HS-5 (cell line): ENCODE data around the gene OR2AG1.

Experiments used
- DNase-seq: peaks from one replicate; pipeline ENCODE4 v3.0.0-alpha.2; 2012; ENCODE audit warnings: low read depth

Gene OR2AG1

GRCh38 chr11:6782720-6783119 lies at the start of gene OR2AG1:
OR2AG1 (plus strand) TSS chr11:6783020; CDS start chr11:6785038, 2,018 bp downstream.
- no peak for DNase-seq

DNA sequence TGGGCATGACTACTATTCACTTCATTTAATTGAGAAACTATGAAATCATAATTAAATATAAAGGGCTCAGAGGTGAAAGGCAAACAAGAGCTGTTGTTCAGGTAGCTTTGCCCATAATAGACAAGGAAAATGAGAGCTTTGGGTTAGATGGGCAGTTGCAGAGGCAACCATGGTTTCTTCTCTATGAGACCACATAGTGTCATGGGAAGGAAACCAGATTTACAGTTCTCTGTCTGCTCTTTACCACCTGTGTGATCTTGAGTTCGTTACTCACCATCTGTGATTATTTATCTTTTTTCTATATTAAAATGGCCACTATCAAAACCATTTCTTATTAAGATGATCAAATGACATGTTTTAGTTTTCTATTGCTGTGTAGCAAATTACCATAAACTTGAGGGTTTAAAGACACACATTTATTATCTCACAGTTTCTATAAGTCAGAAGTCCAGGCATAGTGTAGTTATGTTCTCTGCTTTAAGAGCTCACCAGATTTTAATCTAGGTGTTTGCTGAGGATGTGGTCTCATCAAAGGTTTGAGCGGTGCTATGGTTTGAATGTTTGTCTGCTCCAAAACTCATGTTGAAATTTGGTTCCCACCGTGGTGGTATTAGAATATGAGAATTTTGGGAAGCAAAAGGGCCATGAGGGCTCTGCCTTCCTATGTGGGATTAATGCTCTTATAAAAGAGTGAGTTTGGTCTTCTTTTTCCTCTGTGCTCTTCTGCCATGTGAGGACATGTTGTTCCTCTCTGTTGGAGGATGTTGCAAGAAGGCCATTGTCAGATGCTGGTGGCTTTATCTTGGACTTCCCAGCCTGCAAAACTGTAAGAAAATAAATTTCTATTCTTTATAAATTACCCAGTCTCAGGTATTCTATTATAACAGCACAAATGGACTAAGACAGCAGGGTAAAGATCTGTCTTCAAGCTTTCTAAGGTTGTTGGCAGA lies 49.2 kb upstream of the OR2AG1 start:
- DNase-seq: no peak

- DNase-seq: no peak
Measured at GRCh38 chr11:6734616-6735015, 48.2 kb upstream of the OR2AG1 start.

- DNase-seq: peak; percentile 18
Measured at GRCh38 chr11:6735306-6735705, 47.5 kb upstream of the OR2AG1 start.

- no peak for DNase-seq
Measured at GRCh38 chr11:6736495-6737121, 46.2 kb upstream of the OR2AG1 start.

DNA sequence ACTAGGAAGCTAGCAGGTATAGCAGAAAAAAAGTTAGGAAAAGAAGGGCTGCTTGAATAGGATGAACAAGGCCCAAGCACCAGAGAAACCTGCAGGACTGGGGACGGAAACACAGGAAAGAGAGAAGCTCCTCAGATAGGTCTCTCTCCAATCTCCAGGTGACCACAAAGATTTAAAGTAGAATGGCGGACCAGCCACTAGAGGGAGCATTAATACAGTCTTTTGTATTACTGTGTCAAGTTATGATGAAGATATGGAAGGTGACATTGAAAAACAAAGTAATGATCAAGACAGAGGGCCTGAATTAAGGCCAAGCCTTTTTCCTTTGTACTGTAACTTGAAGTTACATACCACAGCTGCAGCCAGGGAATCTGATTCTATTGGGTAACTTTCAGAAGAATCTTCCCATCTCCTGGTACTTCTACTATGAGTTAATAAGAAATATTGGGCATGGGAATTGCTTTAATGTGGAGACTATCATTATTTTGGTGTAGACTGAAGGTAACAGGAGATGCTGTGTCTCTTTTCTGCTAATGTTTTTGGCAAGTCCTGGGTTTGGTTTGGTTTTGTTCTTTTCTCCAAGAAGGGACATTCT lies 44.9 kb upstream of the OR2AG1 start:
- DNase-seq: peak; percentile 24

DNA sequence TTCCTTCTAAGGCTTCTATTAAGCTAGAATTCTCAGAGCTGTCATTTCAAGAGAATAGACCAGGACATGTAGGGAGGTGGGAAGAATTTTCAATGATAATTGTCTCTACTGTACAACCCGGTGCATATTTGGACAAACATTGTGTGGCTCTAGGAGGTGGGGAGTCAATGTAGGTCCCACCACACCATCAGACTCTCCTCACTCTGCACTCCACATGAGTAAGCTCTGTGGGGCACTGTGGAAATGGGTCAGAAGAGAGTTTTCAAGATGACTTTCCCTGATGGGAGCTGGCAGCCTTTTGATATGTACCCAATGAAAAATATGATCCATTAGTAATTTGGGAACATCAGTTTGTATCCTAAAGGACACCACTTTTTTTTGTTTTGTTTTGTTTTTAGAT lies 44.2 kb upstream of the OR2AG1 start:
- no peak for DNase-seq

DNA sequence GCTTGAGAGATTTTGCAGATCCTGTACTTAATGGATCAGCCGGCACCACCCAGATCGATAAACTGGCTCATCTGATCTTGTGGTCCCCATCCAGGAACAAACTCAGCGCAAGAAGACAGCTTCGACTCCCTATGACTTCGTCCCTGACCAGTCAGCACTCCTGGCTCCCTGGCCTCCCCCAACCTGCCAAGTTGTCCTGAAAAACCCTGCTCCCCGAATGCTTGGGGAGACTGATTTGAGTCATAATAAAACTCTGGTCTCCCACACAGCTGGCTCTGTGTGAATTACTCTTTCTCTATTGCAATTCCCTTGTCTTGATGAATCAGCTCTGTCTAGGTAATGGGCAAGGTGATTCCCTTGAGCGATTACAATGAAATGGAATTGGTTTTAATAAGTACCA lies 40.6 kb upstream of the OR2AG1 start:
- no peak for DNase-seq

- DNase-seq: no peak
Measured at GRCh38 chr11:6745018-6745417, 37.8 kb upstream of the OR2AG1 start.

DNA sequence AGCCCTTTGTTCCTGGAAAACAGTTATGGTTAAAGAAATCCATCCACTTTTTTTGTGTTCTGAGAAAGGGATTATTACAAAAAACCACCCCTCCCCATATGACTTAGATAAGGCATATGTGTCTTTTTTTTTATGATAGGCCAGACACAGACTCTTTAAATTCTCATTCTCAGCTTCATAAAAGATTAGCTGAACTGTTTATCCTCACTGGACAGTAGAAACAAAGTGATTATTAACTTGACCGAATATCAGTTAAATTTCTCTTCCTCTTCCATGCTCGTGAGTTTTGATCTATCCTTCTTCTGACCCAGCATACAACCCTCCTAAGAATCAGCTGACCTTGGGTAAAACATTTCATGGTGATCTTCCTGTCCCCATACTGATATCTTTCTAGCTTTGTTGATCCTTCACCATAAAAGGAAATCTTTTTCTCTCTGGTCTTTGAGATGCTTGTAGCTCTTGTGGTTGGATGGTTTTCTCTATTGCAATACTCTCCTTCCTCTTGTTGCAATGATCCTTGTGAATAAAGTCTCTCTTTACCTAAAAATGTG lies 37.3 kb upstream of the OR2AG1 start:
- no peak for DNase-seq

GRCh38 chr11:6746086-6746618 lies 36.7 kb upstream of the OR2AG1 start:
- DNase-seq: no peak

- DNase-seq: no peak
Measured at GRCh38 chr11:6746626-6747025, 36.2 kb upstream of the OR2AG1 start.

GRCh38 chr11:6747097-6747668 lies 35.6 kb upstream of the OR2AG1 start:
- no peak for DNase-seq

DNA sequence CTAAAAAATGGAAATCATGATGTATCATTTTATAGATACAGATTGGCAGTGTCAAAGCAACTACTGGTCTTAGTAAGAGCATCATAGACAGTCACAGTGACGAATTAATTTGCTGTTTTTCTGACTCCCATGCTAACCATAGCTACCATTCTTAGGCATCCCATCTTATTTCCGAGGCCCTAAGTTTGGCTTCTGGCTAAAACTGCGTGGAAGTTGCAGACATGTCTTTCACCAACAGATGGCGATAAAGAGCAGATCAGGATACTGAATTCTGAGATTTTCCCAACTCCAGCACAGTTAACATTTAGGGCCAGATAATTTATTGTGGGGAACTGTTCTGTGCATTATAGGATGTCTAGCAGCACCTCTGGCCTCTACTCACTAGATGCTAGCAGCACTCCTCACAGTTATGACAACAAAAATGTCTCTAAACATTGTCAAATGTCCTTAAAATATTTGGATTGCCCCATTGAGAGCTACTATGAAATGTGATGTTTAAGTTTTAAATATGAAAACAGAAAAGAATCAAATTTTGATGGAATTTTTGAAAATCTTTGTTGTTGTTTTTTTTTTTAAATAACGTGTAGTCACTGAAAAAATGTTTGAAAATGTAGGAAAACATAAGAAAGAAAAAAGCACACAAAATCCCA lies 27.4 kb upstream of the OR2AG1 start:
- no peak for DNase-seq

- no peak for DNase-seq
Measured at GRCh38 chr11:6755953-6756347, 26.9 kb upstream of the OR2AG1 start.

DNA sequence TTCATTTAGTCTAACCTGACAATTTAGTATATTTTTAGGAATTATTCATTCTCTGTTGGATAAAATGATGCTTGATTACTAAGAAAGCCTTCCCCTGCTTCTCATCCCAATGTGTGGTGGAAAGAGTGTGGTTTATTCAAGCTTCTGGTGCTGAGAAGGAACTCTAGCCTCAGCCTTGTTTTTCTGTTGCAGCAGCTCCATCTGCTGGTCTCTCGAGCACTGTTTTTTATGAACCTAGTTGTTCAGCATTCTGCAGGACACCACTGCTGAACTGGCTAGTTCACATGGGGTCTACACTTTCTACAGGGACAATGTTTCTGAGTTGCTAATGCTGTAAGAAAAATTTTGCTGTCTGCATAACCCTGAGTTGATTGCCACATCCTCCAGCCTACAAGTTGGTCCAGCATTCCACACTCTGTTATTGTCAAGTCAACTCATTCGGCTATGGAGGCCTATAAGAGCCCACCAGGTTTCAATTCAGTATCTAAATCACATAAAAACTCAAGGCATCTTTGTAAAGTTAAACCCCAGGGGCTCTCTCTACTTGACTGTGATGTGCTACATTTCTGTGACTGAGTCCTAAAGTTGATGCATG lies 25.4 kb upstream of the OR2AG1 start:
- DNase-seq: peak; percentile 20

GRCh38 chr11:6771926-6772893 lies 10.6 kb upstream of the OR2AG1 start, which contains the start of gene OR2AG2:
OR2AG2 (minus strand) TSS chr11:6771976; CDS start chr11:6768957, 3,019 bp downstream.
- DNase-seq: no peak

DNA sequence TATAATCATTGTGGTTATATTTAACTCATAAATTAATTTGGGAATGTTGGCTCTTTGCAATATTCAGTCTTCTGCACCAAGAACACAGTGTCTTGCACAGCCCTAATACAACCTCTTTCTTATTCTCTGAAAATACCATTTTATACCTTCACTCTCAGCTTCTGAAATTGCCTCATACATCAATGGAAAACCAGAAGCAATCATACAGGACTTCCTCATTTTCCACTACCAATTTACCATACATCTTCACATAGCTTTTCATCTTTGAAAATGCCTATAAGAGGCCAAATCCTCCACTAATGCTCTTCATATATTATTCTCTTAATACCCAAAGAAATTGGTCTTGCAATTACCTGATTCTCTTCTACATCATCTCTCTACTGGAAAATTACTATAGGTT lies 4.3 kb upstream of the OR2AG1 start:
- DNase-seq: no peak

DNA sequence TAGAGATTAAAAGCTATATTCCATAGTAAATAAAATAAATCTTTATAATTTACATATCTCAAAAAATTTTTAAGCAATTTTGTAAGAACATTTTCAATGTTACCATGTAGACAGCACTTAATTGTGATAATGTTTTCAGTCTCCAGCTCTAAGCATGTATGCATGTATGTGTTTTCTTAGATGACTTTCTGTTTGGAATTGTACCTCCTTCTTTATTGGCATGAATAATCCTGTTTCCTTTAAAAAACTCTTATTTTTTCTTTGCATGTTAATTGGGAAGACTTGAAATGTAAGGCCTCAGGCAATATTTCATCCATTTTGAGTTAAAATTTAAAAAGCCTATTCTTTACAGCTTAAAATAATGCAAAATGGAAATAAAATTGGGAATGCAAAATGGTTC lies 2.0 kb upstream of the OR2AG1 start:
- DNase-seq: no peak

GRCh38 chr11:6790546-6790945 lies 7.7 kb downstream of the OR2AG1 start:
- DNase-seq: no peak
